D721Med (cell line): ENCODE results near the gene NUP42.

Experiments used
- DNase-seq: peaks from one replicate; pipeline ENCODE4 v3.0.0; 2011; ENCODE audit warnings: low spot score; ENCODE audit not compliant: insufficient read length
- FAIRE-seq: peaks from 2 replicates; lab custom pipeline; 2011; peaks lifted over from hg19 to GRCh38; lab: Jason Lieb, UNC
- CTCF ChIP-seq: IDR thresholded peaks from 2 replicates; pipeline ENCODE4 v1.5.1; 2012; ENCODE audit warnings: mild to moderate bottlenecking, control low read depth; ENCODE audit not compliant: insufficient read depth; ENCODE audit errors: missing control alignments

The NUP42 gene

GRCh38 chr7:23242935-23243334 lies 61.1 kb downstream of the NUP42 start:
- DNase-seq, result no peak
- no peak for TF ChIP-seq CTCF
- FAIRE-seq, result no peak

DNA sequence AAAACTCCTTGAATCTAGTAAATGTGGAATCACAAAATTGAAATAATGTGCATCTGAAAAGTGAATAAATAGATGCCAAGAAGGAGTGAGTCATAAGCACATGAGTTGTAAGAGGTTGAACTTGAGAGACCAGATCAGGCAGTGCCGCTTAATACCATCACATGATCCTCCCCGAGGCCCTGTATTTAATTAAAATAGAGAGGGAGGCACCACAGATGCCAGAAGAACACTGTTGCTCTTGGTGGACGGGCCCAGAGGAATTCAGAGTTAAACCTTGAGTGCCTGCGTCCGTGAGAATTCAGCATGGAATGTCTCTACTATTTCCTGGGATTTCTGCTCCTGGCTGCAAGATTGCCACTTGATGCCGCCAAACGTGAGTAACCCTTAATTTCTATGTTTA lies 64.7 kb downstream of the NUP42 start, which contains the start of gene GPNMB:
Gene GPNMB, plus strand, starts transcription at position 221 of the 400 bp plus-strand sequence. Its CDS starts 83 bp downstream, at position 304.
- TF ChIP-seq CTCF, result no peak
- DNase-seq, result no peak
- FAIRE-seq, result no peak

DNA sequence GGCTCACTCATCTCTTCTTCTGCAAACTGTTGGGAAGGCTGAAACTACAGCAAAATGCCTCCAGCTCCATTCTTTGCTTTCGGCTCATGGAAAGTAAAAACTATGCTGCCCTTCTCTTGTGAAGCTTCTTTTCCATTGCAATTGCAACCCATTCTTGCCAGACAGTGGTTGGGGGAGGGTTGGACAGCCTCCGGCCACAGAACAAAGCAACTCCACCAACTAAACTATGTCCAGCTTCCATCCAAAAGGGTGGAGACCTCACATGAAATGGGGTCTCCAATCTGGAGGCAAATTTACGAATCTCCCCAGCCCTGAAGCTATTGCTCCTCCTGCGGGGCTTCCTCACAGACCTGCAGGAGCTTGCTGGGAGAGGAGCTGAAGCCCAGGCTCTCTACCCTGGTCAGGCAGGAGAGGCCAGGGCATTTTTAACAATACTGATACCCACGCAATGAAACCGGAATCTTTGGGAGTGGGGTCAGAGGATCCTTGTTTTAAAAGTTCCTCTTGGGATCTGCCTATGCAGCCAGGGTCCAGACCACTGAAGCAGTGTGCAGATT lies 65.3 kb downstream of the NUP42 start:
- DNase-seq, result no peak
- no peak for FAIRE-seq
- no peak for TF ChIP-seq CTCF

DNA sequence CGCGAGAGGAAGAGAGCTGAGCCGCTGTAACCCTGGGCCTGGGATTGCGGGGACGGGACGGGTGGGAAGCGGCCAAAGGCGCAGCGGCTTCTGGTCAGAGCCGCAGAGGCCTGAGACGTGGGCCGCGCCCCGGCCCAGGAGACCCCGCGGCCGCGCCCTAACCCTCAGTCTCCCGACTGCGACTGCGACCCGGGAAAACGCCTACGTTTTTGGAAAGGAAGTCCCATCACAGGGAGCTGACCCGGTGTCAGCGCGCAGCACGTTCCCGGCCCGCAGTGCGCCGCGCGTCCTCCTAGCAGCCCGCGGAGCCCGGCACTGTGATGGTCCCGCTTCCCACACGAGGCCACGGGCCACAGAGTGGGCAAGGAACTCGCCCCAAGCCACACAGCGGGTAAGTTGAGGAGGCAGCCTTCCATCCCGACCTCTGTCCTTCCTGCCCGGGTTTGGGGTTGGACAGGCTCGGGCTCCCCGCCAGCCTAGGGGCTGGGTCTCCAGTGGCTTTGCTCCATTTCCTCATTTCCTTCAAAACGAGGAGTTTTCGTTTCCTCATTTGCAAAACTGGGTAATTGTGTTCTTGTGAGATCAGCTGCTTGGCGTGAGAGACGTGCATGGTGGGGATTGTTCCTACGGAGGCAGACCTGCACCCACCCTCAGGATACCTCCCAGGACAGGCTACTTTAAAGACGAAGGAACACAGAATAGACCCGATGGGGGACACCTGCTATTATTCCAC lies 65.9 kb downstream of the NUP42 start:
- FAIRE-seq (no peak), DNase-seq (no peak)
- no peak for TF ChIP-seq CTCF

DNA sequence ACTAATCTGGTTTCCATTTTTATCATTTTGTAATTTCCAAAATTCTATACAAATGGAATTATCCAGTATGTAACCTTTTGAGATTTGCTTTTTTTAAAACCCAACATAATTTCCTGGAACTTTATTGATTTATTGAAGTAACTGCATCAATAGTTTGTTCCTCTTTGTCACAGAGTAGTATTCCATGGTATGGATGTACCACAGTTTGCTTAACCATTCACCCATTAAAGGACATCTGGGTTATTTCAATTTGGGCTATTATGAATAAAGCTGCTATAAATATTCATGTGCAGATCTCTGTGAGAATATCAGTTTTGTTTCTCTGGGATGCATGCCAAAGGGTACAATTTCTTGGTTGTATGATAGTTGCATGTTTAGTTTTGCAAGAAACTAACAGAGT lies 67.6 kb downstream of the NUP42 start:
- no peak for FAIRE-seq
- no peak for DNase-seq
- no peak for TF ChIP-seq CTCF
